BJ (cell line): ENCODE measurements around the gene KIF26B. TPM values are rescaled to one million over a fixed set of nuclear protein-coding genes. Genes with fewer than 3 reads are reported as not detected.

Experiments
- CTCF ChIA-PET: fragments of 350-600 bp; formaldehyde crosslinking; extraction: SDS; loops from one replicate; lab custom pipeline; 2021; ENCODE audit warnings: antibody characterized with exemption, inconsistent platforms; lab: Yijun Ruan, JAX
- POLR2A ChIA-PET: fragments of 300-600 bp; sonication (Branson Sonifier 250); formaldehyde crosslinking; extraction: SDS; loops from one replicate; lab custom pipeline; 2021; ENCODE audit warnings: antibody characterized with exemption; lab: Charles Lee
- DNase-seq: peaks from one replicate; pipeline ENCODE4 v3.0.0-alpha.2; 2011; ENCODE audit warnings: low read depth
- H3K27me3 ChIP-seq: 2 replicates; pipeline ENCODE4 v1.6.0; 2011; ENCODE audit warnings: low read length; ENCODE audit not compliant: control insufficient read depth, insufficient read depth
- H3K36me3 ChIP-seq: 2 replicates; pipeline ENCODE4 v1.5.1; 2011; ENCODE audit warnings: low read length; ENCODE audit not compliant: control insufficient read depth, insufficient read depth
- H3K4me3 ChIP-seq: 2 replicates; pipeline ENCODE4 v1.5.1; 2011; ENCODE audit warnings: low read depth, mild to moderate bottlenecking, control low read depth, low read length
- CTCF ChIP-seq: IDR thresholded peaks from 2 replicates; pipeline ENCODE4 v1.5.1; 2011; ENCODE audit warnings: low read depth, mild to moderate bottlenecking, control low read depth, inconsistent platforms, low read length, moderate library complexity; ENCODE audit not compliant: insufficient read depth
- polyA plus RNA-seq: library from polyadenylated mRNA; depleted of rRNA; stranded (reverse); fragments of >200 nt; gene quantifications from 2 replicates; pipeline ENCODE4 v1.2.3, GENCODE V29; 2011

The KIF26B gene
- polyA plus RNA-seq, 1 experiment, result 2.8 TPM

- CTCF ChIA-PET, result no interaction called here
- no peaks in the 10 kb centered on the region for H3K27me3 ChIP-seq
- H3K36me3 ChIP-seq, result no peaks in the 10 kb centered on the region
- no peak for TF ChIP-seq CTCF
- DNase-seq, result no peak
- H3K4me3 ChIP-seq, result no peak overlapping the region
- POLR2A ChIA-PET, result no interaction called here
These were observed 298.8 kb downstream of the KIF26B start for GRCh38 chr1:245453541-245453940.

- ChIA-PET POLR2A (no interaction called here), CTCF (no interaction called here)
- no peaks in the 10 kb centered on the region for H3K36me3 ChIP-seq
- H3K4me3 ChIP-seq, result no peak overlapping the region
- DNase-seq, result no peak
- TF ChIP-seq CTCF, result no peak
- no peaks in the 10 kb centered on the region for H3K27me3 ChIP-seq
These were observed 299.3 kb downstream of the KIF26B start for GRCh38 chr1:245454051-245454450.

GRCh38 chr1:245457562-245457961, 302.8 kb downstream of the KIF26B start:
- ChIA-PET CTCF (no interaction called here), POLR2A (no interaction called here)
- no peak overlapping the region for H3K4me3 ChIP-seq
- H3K36me3 ChIP-seq, result no peaks in the 10 kb centered on the region
- no peaks in the 10 kb centered on the region for H3K27me3 ChIP-seq
- TF ChIP-seq CTCF, result no peak
- DNase-seq, result no peak

GRCh38 chr1:245458234-245458633, 303.4 kb downstream of the KIF26B start:
- Histone ChIP-seq H3K36me3 (no peaks in the 10 kb centered on the region), H3K4me3 (no peak overlapping the region), H3K27me3 (no peaks in the 10 kb centered on the region)
- no peak for TF ChIP-seq CTCF
- POLR2A ChIA-PET, result no interaction called here
- peak; percentile 38 for DNase-seq
- CTCF ChIA-PET, result interaction anchor here (0.6 kb wide), 1 partner anchor 278 kb away, joined by 3 read pairs; no protein-coding TSS in a partner anchor

DNA sequence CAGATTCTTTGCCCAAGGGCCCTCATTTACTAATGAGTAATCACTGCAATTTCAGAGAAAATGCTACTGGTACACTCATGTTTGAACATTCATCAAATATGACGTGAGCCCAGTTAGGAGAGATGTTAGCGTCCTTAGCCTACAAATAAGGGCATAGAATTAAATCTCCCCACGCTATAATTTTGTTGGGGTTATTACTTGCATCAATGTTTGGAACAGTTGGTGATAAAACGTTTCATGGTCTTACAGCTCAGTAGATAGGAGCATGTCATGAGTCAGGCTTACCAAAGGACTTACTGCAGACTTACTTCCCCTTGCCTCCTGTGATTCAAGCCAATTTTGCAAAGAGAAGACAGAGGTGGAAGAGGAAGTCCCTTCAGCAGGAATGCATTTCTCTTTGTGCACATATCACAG, 304.0 kb downstream of the KIF26B start:
- Histone ChIP-seq H3K4me3 (no peak overlapping the region), H3K36me3 (no peaks in the 10 kb centered on the region), H3K27me3 (no peaks in the 10 kb centered on the region)
- POLR2A ChIA-PET, result no interaction called here
- no peak for TF ChIP-seq CTCF
- CTCF ChIA-PET, result interaction anchor here (0.6 to 0.7 kb wide), 2 partner anchors 10 to 279 kb away, joined by 3 to 5 read pairs; no protein-coding TSS in a partner anchor
- DNase-seq, result peak; percentile 51
